ENCODE data around the gene LDLR. TPM values are rescaled to one million over a fixed set of nuclear protein-coding genes. Genes with fewer than 3 reads are reported as not detected.
"Not testable (repeated sequence)": the region's sequence is repeated elsewhere in the genome, so short reads cannot be mapped to it uniquely, and the experiment has no call there.

The LDLR gene
- total RNA-seq, 4 donors from 2014 or later, result 1.2 to 6.0 (median 3.9) TPM

DNA sequence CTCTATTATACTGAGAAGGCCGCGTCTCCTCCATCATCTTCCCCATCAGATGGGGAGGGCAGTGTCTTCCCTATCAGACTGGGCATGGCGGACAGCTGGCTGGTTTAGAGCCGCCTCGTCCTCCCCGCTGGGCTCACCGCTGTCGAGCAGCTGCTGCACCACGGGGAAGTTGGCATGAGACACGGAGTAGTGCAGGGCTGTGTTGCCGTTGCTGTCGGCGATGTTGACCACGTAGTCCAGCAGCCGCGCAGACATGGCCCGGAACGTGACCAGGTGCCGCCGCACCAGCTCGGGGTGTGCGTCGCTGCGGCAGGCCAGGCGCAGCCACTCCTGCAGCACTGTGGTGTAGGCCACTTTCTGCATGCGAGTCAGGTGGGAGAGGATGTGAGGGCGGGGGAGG, 85.1 kb downstream of the LDLR start:
- TF ChIP-seq POLR2A (IDR thresholded peaks at IDR 0.05) (no peak), CTCF (IDR thresholded peaks at IDR 0.05 in 4 of 5, conservative IDR thresholded peaks at IDR 0.05 in 1 of 5) (no peak)
- ATAC-seq (no peak), DNase-seq (no peak)
- intact Hi-C loops (cut with DNase I; ENCODE audit: low total_unique reads), result no loop called here
- Histone ChIP-seq H3K36me3 (peaks cover 0 to 57% of the 10 kb centered on the region in 2 donors), H3K27ac (no peak overlapping the region), H3K4me3 (no peak overlapping the region), H3K9me3 (no peaks in the 10 kb centered on the region), H3K4me1 (peaks cover under 1 to 5% of the 10 kb centered on the region in 2 donors), H3K27me3 (no peaks in the 10 kb centered on the region)
- in situ Hi-C loops (cut with MboI; ENCODE audit: low sequenced_read_pairs in 4 of 4), result no loop called here

DNA sequence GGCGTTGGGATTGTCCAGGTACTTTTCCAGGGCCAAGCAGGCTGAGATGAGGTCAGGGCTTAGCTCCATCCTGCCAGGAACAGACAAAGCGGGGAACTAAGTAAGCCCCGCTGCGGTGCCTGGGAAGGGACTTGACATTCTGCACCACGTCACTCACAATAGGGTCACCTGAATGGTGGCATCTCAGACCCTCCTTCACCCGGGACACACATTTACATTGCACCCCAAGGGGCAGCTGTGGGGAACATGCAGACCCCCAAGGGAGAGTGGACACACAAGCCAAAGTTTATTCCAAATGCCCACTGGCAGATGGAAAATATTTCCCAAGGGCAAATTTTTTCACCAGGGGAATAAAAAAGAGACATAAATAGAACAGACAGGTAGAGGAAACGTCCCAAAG, 86.7 kb downstream of the LDLR start:
- no peak overlapping the region for H3K4me3 ChIP-seq
- DNase-seq (no peak), ATAC-seq (no peak)
- H3K36me3 ChIP-seq, result peaks cover 0 to 44% of the 10 kb centered on the region in 2 donors
- H3K4me1 ChIP-seq, result peaks cover 7 to 15% of the 10 kb centered on the region in 2 donors
- H3K27me3 ChIP-seq, result no peaks in the 10 kb centered on the region
- no peaks in the 10 kb centered on the region for H3K9me3 ChIP-seq
- in situ Hi-C loops (cut with MboI; ENCODE audit: low sequenced_read_pairs in 4 of 4), result no loop called here
- TF ChIP-seq POLR2A (IDR thresholded peaks at IDR 0.05), result no peak
- TF ChIP-seq CTCF (IDR thresholded peaks at IDR 0.05 in 4 of 5, conservative IDR thresholded peaks at IDR 0.05 in 1 of 5), result no peak
- H3K27ac ChIP-seq, result no peak overlapping the region
- intact Hi-C loops (cut with DNase I; ENCODE audit: low total_unique reads), result no loop called here

DNA sequence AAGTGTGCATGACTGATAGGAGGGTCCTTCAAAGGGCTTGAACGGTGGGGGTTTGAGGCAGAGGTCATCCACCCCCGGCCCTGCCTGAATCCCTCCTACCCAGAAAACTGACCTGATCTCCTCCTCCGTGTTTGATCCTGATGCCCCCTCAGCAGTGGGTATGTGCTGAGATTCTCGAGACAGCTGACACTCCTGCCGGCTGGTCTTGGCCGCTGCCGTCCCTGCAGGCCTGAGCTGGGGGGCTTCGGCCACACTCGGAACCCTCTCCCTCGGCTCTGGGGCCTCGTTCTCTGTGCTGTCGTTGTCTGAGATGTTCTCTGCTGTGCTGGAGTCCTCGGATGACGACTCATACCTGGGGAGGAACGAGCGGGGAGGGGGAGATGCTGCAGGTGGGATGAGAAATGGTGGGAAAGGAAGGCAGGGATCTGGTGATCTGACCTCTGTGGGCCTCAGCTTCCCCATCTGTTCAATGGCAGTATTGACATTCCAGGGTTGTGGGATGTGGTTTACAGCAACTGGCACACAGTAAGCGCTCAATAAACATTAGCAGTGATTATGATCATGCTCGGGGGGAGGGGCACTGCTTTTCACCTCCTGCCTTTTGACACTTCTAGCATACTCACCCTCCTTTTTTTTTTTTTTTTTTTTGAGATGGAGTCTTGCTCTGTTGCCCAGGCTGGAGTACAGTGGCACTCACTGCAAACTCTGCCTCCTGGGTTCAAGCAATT, 87.4 kb downstream of the LDLR start:
- Histone ChIP-seq H3K4me3 (no peak overlapping the region), H3K27ac (no peak overlapping the region), H3K36me3 (peaks cover 0 to 39% of the 10 kb centered on the region in 2 donors), H3K27me3 (no peaks in the 10 kb centered on the region), H3K4me1 (peaks cover 7 to 15% of the 10 kb centered on the region in 2 donors), H3K9me3 (no peaks in the 10 kb centered on the region)
- TF ChIP-seq CTCF (IDR thresholded peaks at IDR 0.05 in 4 of 5, conservative IDR thresholded peaks at IDR 0.05 in 1 of 5) (no peak), POLR2A (IDR thresholded peaks at IDR 0.05) (no peak)
- DNase-seq (no peak), ATAC-seq (no peak)
- in situ Hi-C loops (cut with MboI; ENCODE audit: low sequenced_read_pairs in 4 of 4) (no loop called here), intact Hi-C loops (cut with DNase I; ENCODE audit: low total_unique reads) (no loop called here)

DNA sequence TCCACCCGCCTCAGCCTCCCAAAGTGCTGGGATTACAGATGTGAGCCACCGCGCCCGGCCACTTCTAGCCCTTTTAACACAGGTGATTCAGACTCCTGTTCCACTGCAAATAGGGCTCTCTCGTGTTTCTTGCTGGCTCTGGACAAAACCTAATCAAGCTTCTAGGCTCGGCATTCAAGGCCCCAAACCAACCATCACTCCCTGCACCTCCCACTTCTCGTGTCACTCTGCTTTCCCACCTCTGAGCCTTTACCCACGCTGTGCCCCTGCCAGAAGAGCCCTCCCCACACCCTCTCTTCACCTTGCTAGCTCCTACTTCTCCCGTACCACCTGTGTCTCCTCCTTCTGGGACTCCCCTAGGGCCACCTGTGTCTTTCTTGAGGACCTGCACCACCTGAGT, 88.3 kb downstream of the LDLR start:
- no peak for ATAC-seq
- Histone ChIP-seq H3K4me1 (peaks cover 7 to 15% of the 10 kb centered on the region in 2 donors), H3K27ac (no peak overlapping the region)

DNA sequence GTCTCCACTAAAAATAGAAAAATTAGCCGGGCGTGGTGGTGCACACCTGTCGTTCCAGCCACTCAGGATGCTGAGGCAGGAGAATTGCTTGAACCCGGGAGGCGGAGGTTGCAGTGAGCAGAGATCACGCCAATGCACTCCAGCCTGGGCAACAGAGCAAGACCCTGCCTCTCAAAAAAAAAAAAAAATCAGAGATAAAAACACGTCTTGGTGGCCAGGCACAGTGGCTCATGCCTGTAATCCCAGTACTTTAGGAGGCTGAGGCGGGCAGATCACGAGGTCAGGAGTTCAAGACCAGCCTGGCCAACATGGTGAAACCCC, 89.8 kb downstream of the LDLR start:
- H3K4me3 ChIP-seq; intact Hi-C loops (cut with DNase I; ENCODE audit: low total_unique reads); DNase-seq; H3K27me3 ChIP-seq; ATAC-seq; H3K9me3 ChIP-seq; in situ Hi-C loops (cut with MboI; ENCODE audit: low sequenced_read_pairs in 4 of 4): not testable (repeated sequence)
- peak overlapping the region in 3 of 4 donors; percentile 43 to 54 (median 48) for H3K27ac ChIP-seq
- peaks cover 0 to 22% of the 10 kb centered on the region in 2 donors for H3K36me3 ChIP-seq
- H3K4me1 ChIP-seq, result peaks cover 7 to 15% of the 10 kb centered on the region in 2 donors

More for the DNA sequence above, 88.3 kb downstream of the LDLR start:
- intact Hi-C loops (cut with DNase I; ENCODE audit: low total_unique reads), result no loop called here
- no peak for DNase-seq
- no peaks in the 10 kb centered on the region for H3K9me3 ChIP-seq
- in situ Hi-C loops (cut with MboI; ENCODE audit: low sequenced_read_pairs in 4 of 4), result no loop called here
- H3K27me3 ChIP-seq, result no peaks in the 10 kb centered on the region
- H3K36me3 ChIP-seq, result peaks cover 0 to 32% of the 10 kb centered on the region in 2 donors
- H3K4me3 ChIP-seq, result no peak overlapping the region
- no peak for TF ChIP-seq POLR2A (IDR thresholded peaks at IDR 0.05)
- no peak for TF ChIP-seq CTCF (IDR thresholded peaks at IDR 0.05 in 4 of 5, conservative IDR thresholded peaks at IDR 0.05 in 1 of 5)

All from gastrocnemius medialis (tissue), 4 donors.